IPS DF 6.9 (cell line): ENCODE data around the gene KCNQ1.

Experiments used
- DNase-seq: peaks from one replicate; pipeline ENCODE4 v3.0.0-alpha.2; 2013; ENCODE audit warnings: low read depth, low spot score
- H3K27ac ChIP-seq: one replicate; pipeline ENCODE4 v1.5.1; 2013; ENCODE audit warnings: low read length, control low read depth
- H3K27me3 ChIP-seq: 2 replicates; pipeline ENCODE4 v1.6.1; 2013; ENCODE audit warnings: mild to moderate bottlenecking, low read length; ENCODE audit not compliant: control insufficient read depth, insufficient read depth
- H3K36me3 ChIP-seq: 2 replicates; pipeline ENCODE4 v1.6.1; 2013; ENCODE audit warnings: low read length; ENCODE audit not compliant: control insufficient read depth, insufficient read depth
- H3K4me1 ChIP-seq: 2 replicates; pipeline ENCODE4 v1.6.1; 2013; ENCODE audit warnings: low read length; ENCODE audit not compliant: control insufficient read depth, insufficient read depth
- H3K4me3 ChIP-seq: 2 replicates; pipeline ENCODE4 v1.5.1; 2013; ENCODE audit warnings: mild to moderate bottlenecking, low read length
- H3K9me3 ChIP-seq: 2 replicates; pipeline ENCODE4 v1.6.1; 2013; ENCODE audit warnings: low read length, inconsistent platforms; ENCODE audit not compliant: control insufficient read depth, insufficient read depth
- WGBS: extraction: QIAGEN DNeasy Blood & Tissue Kit; methylation state at CpG from one replicate; pipeline ENCODE4 v1.1.7; 2013; ENCODE audit warnings: mixed read lengths, missing lambda C conversion rate; ENCODE audit not compliant: insufficient read length, insufficient coverage; 5-methylcytosine and 5-hydroxymethylcytosine counted together

KCNQ1 gene

GRCh38 chr11:2450321-2451041 is 5.7 kb downstream of the KCNQ1 start:
- H3K4me1 ChIP-seq = no peaks in the 10 kb centered on the region
- H3K27me3 ChIP-seq = peaks cover 23% of the 10 kb centered on the region
- H3K4me3 ChIP-seq = no peak overlapping the region
- DNase-seq = no peak
- H3K9me3 ChIP-seq = no peaks in the 10 kb centered on the region
- H3K27ac ChIP-seq = no peak overlapping the region
- no peaks in the 10 kb centered on the region for H3K36me3 ChIP-seq
- no CpG with 5 or more reads among the region's 19 CpGs for WGBS

- Histone ChIP-seq H3K27ac (no peak overlapping the region), H3K4me1 (no peaks in the 10 kb centered on the region), H3K9me3 (no peaks in the 10 kb centered on the region), H3K36me3 (no peaks in the 10 kb centered on the region), H3K27me3 (peaks cover 14% of the 10 kb centered on the region; the same call in 1 of the 2 replicates), H3K4me3 (no peak overlapping the region)
- no peak for DNase-seq
- no CpG with 5 or more reads among the region's 15 CpGs for WGBS
Observed at GRCh38 chr11:2451336-2451735, 6.5 kb downstream of the KCNQ1 start.

GRCh38 chr11:2451916-2452315 is 7.1 kb downstream of the KCNQ1 start:
- Histone ChIP-seq H3K9me3 (no peaks in the 10 kb centered on the region), H3K4me1 (no peaks in the 10 kb centered on the region), H3K27ac (no peak overlapping the region), H3K27me3 (peaks cover 10% of the 10 kb centered on the region; the same call in 1 of the 2 replicates), H3K4me3 (no peak overlapping the region), H3K36me3 (no peaks in the 10 kb centered on the region)
- no peak for DNase-seq
- no CpG with 5 or more reads among the region's 6 CpGs for WGBS

- Histone ChIP-seq H3K36me3 (no peaks in the 10 kb centered on the region), H3K27ac (no peak overlapping the region), H3K4me3 (no peak overlapping the region), H3K9me3 (no peaks in the 10 kb centered on the region), H3K4me1 (no peaks in the 10 kb centered on the region), H3K27me3 (peaks cover 5% of the 10 kb centered on the region; the same call in 1 of the 2 replicates)
- no peak for DNase-seq
- whole genome bisulfite sequencing = no CpG with 5 or more reads among the region's 20 CpGs
Observed at GRCh38 chr11:2452321-2453012, 7.7 kb downstream of the KCNQ1 start.

- no peaks in the 10 kb centered on the region for H3K36me3 ChIP-seq
Observed at GRCh38 chr11:2453436-2453835, 8.6 kb downstream of the KCNQ1 start.

GRCh38 chr11:2458321-2458720 is 13.5 kb downstream of the KCNQ1 start:
- no peak for DNase-seq
- no peak overlapping the region for H3K4me3 ChIP-seq
- WGBS = no CpG with 5 or more reads among the region's 13 CpGs
- no peaks in the 10 kb centered on the region; the same call in 1 of the 2 replicates for H3K36me3 ChIP-seq
- H3K9me3 ChIP-seq = no peaks in the 10 kb centered on the region
- H3K27me3 ChIP-seq = peaks cover 8% of the 10 kb centered on the region; the same call in 1 of the 2 replicates
- H3K27ac ChIP-seq = no peak overlapping the region
- no peaks in the 10 kb centered on the region for H3K4me1 ChIP-seq

More at GRCh38 chr11:2453436-2453835, 8.6 kb downstream of the KCNQ1 start:
- H3K27ac ChIP-seq = no peak overlapping the region
- H3K9me3 ChIP-seq = no peaks in the 10 kb centered on the region
- peaks cover 6% of the 10 kb centered on the region; the same call in 1 of the 2 replicates for H3K27me3 ChIP-seq
- H3K4me3 ChIP-seq = no peak overlapping the region
- H3K4me1 ChIP-seq = no peaks in the 10 kb centered on the region
- DNase-seq = no peak
- WGBS = no CpG with 5 or more reads among the region's 5 CpGs

- Histone ChIP-seq H3K9me3 (no peaks in the 10 kb centered on the region), H3K4me3 (no peak overlapping the region), H3K27me3 (peaks cover 8% of the 10 kb centered on the region; the same call in 1 of the 2 replicates), H3K4me1 (no peaks in the 10 kb centered on the region), H3K36me3 (no peaks in the 10 kb centered on the region; the same call in 1 of the 2 replicates), H3K27ac (no peak overlapping the region)
- DNase-seq = no peak
- WGBS = no CpG with 5 or more reads among the region's 20 CpGs
Observed at GRCh38 chr11:2459016-2459725, 14.4 kb downstream of the KCNQ1 start.

GRCh38 chr11:2459796-2460531 is 15.2 kb downstream of the KCNQ1 start:
- DNase-seq = no peak
- H3K4me1 ChIP-seq = no peaks in the 10 kb centered on the region

GRCh38 chr11:2460540-2461252 is 15.9 kb downstream of the KCNQ1 start:
- Histone ChIP-seq H3K27me3 (peaks cover 8% of the 10 kb centered on the region; the same call in 1 of the 2 replicates), H3K9me3 (no peaks in the 10 kb centered on the region), H3K4me3 (no peak overlapping the region), H3K36me3 (no peaks in the 10 kb centered on the region; the same call in 1 of the 2 replicates), H3K4me1 (no peaks in the 10 kb centered on the region; the same call in 1 of the 2 replicates), H3K27ac (no peak overlapping the region)
- DNase-seq = no peak
- WGBS = no CpG with 5 or more reads among the region's 15 CpGs

More at GRCh38 chr11:2459796-2460531, 15.2 kb downstream of the KCNQ1 start:
- Histone ChIP-seq H3K27me3 (peaks cover 8% of the 10 kb centered on the region; the same call in 1 of the 2 replicates), H3K9me3 (no peaks in the 10 kb centered on the region), H3K27ac (no peak overlapping the region), H3K4me3 (no peak overlapping the region), H3K36me3 (no peaks in the 10 kb centered on the region; the same call in 1 of the 2 replicates)
- no CpG with 5 or more reads among the region's 13 CpGs for WGBS
